Neural cell (in vitro differentiated cells): ENCODE data around the gene TCP10L. TPM values are rescaled to one million over a fixed set of nuclear protein-coding genes. Genes with fewer than 3 reads are reported as not detected.

Experiments
- H2AFZ ChIP-seq: fragments of 200-600, 300-800 bp; sonication (generic), shearing (Covaris generic); 2 replicates; pipeline ENCODE4 v1.6.0; 2014; ENCODE audit warnings: low read depth, mild to moderate bottlenecking, antibody characterized with exemption, low read length, moderate library complexity
- H3F3A ChIP-seq: fragments of 200-600 bp; shearing (Covaris generic); 2 replicates; pipeline ENCODE4 v1.6.1; 2016; ENCODE audit warnings: mild to moderate bottlenecking, moderate library complexity, mixed read lengths, antibody characterized with exemption, low read length; ENCODE audit not compliant: insufficient read depth, poor library complexity, severe bottlenecking
- H3K27ac ChIP-seq: fragments of 200-600, 300-800 bp; sonication (generic), shearing (Covaris generic); 2 replicates; pipeline ENCODE4 v1.5.1; 2014; ENCODE audit warnings: mild to moderate bottlenecking, low read length, moderate library complexity
- H3K27me3 ChIP-seq: fragments of 300-800, 200-600 bp; sonication (generic), shearing (Covaris generic); 2 replicates; pipeline ENCODE4 v1.6.0; 2014; ENCODE audit warnings: mild to moderate bottlenecking, low read depth, low read length, moderate library complexity; ENCODE audit not compliant: insufficient read depth
- H3K36me3 ChIP-seq: fragments of 300-800, 200-600 bp; sonication (generic), shearing (Covaris generic); 2 replicates; pipeline ENCODE4 v1.5.1; 2014; ENCODE audit warnings: mild to moderate bottlenecking, antibody characterized with exemption, low read length, moderate library complexity; ENCODE audit not compliant: insufficient read depth
- H3K4me2 ChIP-seq: fragments of 300-800, 200-600 bp; sonication (generic), shearing (Covaris generic); 2 replicates; pipeline ENCODE4 v1.6.0; 2014; ENCODE audit warnings: mild to moderate bottlenecking, low read length
- H3K4me3 ChIP-seq: fragments of 300-800, 200-600 bp; sonication (generic), shearing (Covaris generic); 2 replicates; pipeline ENCODE4 v1.5.1; 2014; ENCODE audit warnings: mild to moderate bottlenecking, low read length, moderate library complexity
- H3K79me2 ChIP-seq: fragments of 200-600 bp; shearing (Covaris generic); replicated peaks from 2 replicates; pipeline ENCODE4 v1.6.0; 2014; ENCODE audit warnings: mild to moderate bottlenecking, low read length, moderate library complexity; ENCODE audit not compliant: insufficient read depth
- H3K9ac ChIP-seq: fragments of 300-800, 200-600 bp; sonication (generic), shearing (Covaris generic); 2 replicates; pipeline ENCODE4 v1.6.1; 2016; ENCODE audit warnings: mild to moderate bottlenecking, low read length, mixed read lengths
- H3K9me2 ChIP-seq: fragments of 200-600 bp; shearing (Covaris generic); 2 replicates; pipeline ENCODE4 v1.6.1; 2016; ENCODE audit warnings: mild to moderate bottlenecking, low read length, mixed read lengths; ENCODE audit not compliant: insufficient read depth
- H3K9me3 ChIP-seq: fragments of 200-600, 300-800 bp; sonication (generic), shearing (Covaris generic); 2 replicates; pipeline ENCODE4 v1.6.1; 2016; ENCODE audit warnings: mild to moderate bottlenecking, mixed run types, low read length, moderate library complexity, mixed read lengths
- H4K20me1 ChIP-seq: fragments of 200-600 bp; shearing (Covaris generic); 2 replicates; pipeline ENCODE4 v1.6.1; 2016; ENCODE audit warnings: mild to moderate bottlenecking, mixed run types; ENCODE audit not compliant: insufficient read depth
- EP300 ChIP-seq: fragments of 450-650 bp; conservative IDR thresholded peaks from 2 replicates; pipeline ENCODE4 v1.6.1; 2014; ENCODE audit warnings: antibody characterized with exemption, mild to moderate bottlenecking, moderate library complexity; ENCODE audit not compliant: poor library complexity, severe bottlenecking
- EZH2 ChIP-seq: fragments of 200-600, 300-800 bp; shearing (Covaris generic), sonication (generic); IDR thresholded peaks from 2 replicates; pipeline ENCODE4 v1.6.1; 2014; ENCODE audit warnings: antibody characterized with exemption, low read length, borderline replicate concordance, mild to moderate bottlenecking; ENCODE audit not compliant: insufficient read depth, poor library complexity, severe bottlenecking
- MXI1 ChIP-seq: fragments of 450-650 bp; conservative IDR thresholded peaks from 2 replicates; pipeline ENCODE4 v1.6.1; 2014; ENCODE audit warnings: antibody characterized with exemption, mild to moderate bottlenecking; ENCODE audit not compliant: poor library complexity, severe bottlenecking
- POLR2AphosphoS5 ChIP-seq: IDR thresholded peaks from 2 replicates; pipeline ENCODE4 v1.6.1; 2012
- RAD21 ChIP-seq: fragments of 450-650 bp; conservative IDR thresholded peaks from 2 replicates; pipeline ENCODE4 v1.6.1; 2014; ENCODE audit warnings: antibody characterized with exemption, mild to moderate bottlenecking, moderate library complexity
- REST ChIP-seq: IDR thresholded peaks from 2 replicates; pipeline ENCODE4 v1.6.1; 2012; ENCODE audit warnings: borderline replicate concordance
- SMC3 ChIP-seq: fragments of 450-650 bp; conservative IDR thresholded peaks from 2 replicates; pipeline ENCODE4 v1.6.1; 2014; ENCODE audit warnings: antibody characterized with exemption, mild to moderate bottlenecking, moderate library complexity; ENCODE audit not compliant: poor library complexity
- TAF1 ChIP-seq: IDR thresholded peaks from 2 replicates; pipeline ENCODE4 v1.6.1; 2012; ENCODE audit warnings: low read depth
- polyA plus RNA-seq: library from polyadenylated mRNA; depleted of rRNA; stranded (reverse); fragments of >200 nt; gene quantifications from 2 replicates; pipeline ENCODE4 v1.2.3, GENCODE V29; 2014
- TF ChIP-seq, protein P1 (sequence below): fragments of 450-650 bp; IDR thresholded peaks from 2 replicates; pipeline ENCODE4 v1.5.1; 2014; ENCODE audit warnings: antibody characterized with exemption, mild to moderate bottlenecking, moderate library complexity; ENCODE audit not compliant: poor library complexity, severe bottlenecking

TCP10L gene
- polyA plus RNA-seq, 1 donor from 2014 or later = 1.7 TPM

DNA sequence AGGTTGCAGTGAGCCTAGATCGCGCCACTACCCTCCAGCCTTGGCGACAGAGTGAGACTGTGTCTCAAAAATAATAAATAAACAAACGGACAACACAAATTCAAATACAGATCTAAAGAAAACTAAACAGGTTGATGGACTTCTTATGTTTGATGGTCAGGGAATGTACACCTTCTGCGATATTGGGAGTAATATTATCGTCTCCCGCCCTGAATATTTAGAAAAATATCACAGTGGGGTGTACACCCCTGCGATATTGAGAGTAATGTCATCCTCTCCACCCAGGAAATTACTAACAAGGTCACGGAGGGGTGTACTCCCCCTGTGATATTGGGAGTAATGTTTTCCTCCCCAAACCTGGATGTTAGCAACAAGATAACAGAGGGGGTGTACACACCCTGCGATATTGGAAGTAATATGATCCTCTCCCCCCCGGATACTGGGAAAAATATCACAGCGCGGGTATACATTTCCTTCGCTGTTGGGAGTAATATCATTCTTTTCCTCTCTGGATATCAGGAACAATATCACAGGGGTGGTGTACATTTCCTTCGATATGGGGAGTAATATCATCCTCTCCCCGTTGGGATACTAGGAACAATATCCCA lies 28.2 kb upstream of the TCP10L start:
- Histone ChIP-seq H3F3A (no peaks in the 10 kb centered on the region), H3K9me3 (no peaks in the 10 kb centered on the region), H3K27me3 (no peaks in the 10 kb centered on the region), H3K27ac (no peak overlapping the region), H3K36me3 (no peaks in the 10 kb centered on the region), H2AFZ (peak overlapping the region; percentile 71), H3K4me3 (peak overlapping the region; percentile 93), H4K20me1 (no peaks in the 10 kb centered on the region), H3K4me2 (peak overlapping the region; percentile 70), H3K9me2 (no peaks in the 10 kb centered on the region), H3K79me2 (peaks cover 8% of the 10 kb centered on the region), H3K9ac (no peak overlapping the region)
- no peak for TF ChIP-seq POLR2AphosphoS5
- TF ChIP-seq EZH2 = no peak
- no peak for TF ChIP-seq RAD21
- TF ChIP-seq REST = no peak
- no peak for TF ChIP-seq MXI1
- no peak for TF ChIP-seq TAF1
- TF ChIP-seq EP300 = no peak
- TF ChIP-seq, protein P1, sequence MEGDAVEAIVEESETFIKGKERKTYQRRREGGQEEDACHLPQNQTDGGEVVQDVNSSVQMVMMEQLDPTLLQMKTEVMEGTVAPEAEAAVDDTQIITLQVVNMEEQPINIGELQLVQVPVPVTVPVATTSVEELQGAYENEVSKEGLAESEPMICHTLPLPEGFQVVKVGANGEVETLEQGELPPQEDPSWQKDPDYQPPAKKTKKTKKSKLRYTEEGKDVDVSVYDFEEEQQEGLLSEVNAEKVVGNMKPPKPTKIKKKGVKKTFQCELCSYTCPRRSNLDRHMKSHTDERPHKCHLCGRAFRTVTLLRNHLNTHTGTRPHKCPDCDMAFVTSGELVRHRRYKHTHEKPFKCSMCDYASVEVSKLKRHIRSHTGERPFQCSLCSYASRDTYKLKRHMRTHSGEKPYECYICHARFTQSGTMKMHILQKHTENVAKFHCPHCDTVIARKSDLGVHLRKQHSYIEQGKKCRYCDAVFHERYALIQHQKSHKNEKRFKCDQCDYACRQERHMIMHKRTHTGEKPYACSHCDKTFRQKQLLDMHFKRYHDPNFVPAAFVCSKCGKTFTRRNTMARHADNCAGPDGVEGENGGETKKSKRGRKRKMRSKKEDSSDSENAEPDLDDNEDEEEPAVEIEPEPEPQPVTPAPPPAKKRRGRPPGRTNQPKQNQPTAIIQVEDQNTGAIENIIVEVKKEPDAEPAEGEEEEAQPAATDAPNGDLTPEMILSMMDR = no peak
- TF ChIP-seq SMC3 = no peak

- H3K4me2 ChIP-seq = peak overlapping the region; percentile 70
- no peaks in the 10 kb centered on the region for H3K9me2 ChIP-seq
- H3K9ac ChIP-seq = peak overlapping the region; percentile 72
- no peaks in the 10 kb centered on the region for H4K20me1 ChIP-seq
- H3K9me3 ChIP-seq = no peaks in the 10 kb centered on the region
- H3K36me3 ChIP-seq = no peaks in the 10 kb centered on the region
- TF ChIP-seq REST (no peak), TAF1 (no peak), EZH2 (no peak), SMC3 (no peak), RAD21 (no peak), EP300 (no peak), MXI1 (no peak), POLR2AphosphoS5 (no peak)
- TF ChIP-seq, protein P1 = no peak
- H3F3A ChIP-seq = no peaks in the 10 kb centered on the region
- H3K79me2 ChIP-seq = peaks cover 8% of the 10 kb centered on the region
- peak overlapping the region; percentile 93 for H3K4me3 ChIP-seq
- H2AFZ ChIP-seq = peak overlapping the region; percentile 71
- peak overlapping the region; percentile 75 for H3K27ac ChIP-seq
- no peaks in the 10 kb centered on the region for H3K27me3 ChIP-seq
These were observed 27.6 kb upstream of the TCP10L start for GRCh38 chr21:32612999-32613337.
